ENCODE results near the gene DSEL. TPM values are rescaled to one million over a fixed set of nuclear protein-coding genes. Genes with fewer than 3 reads are reported as not detected.

The DSEL gene
- total and polyA plus RNA-seq, 2 of the 8 experiments (the other 6 are each of a cell fraction or from before 2014, with no cell fraction given): 3.0 to 22.8 TPM

GRCh38 chr18:67514901-67515540, 1.5 kb downstream of the DSEL start:
- ChIA-PET CTCF (ENCODE audit: partially characterized antibody) (interaction anchor here (0.6 to 6.8 kb wide), 4 partner anchors 12 to 1145 kb away, joined by 3 to 46 read pairs (median 13); no protein-coding TSS in a partner anchor), POLR2A (ENCODE audit: partially characterized antibody) (interaction anchor here (1.4 kb wide), 1 partner anchor 199 kb away, joined by 3 read pairs; no protein-coding TSS in a partner anchor)
- Histone ChIP-seq H4K8ac (ENCODE audit: extremely low read depth, insufficient read depth, low read length) (no peak overlapping the region), H4K20me1 (replicated peaks in 1 of 2; ENCODE audit: control insufficient read depth in 1 of 2, insufficient read depth in 2 of 2, low read length in 2 of 2) (peaks cover 1 to 2% of the 10 kb centered on the region in 2 experiments), H3K23ac (ENCODE audit: insufficient read length) (no peak overlapping the region), H3K23me2 (ENCODE audit: low read depth, low read length) (peaks cover 2% of the 10 kb centered on the region; the same call in 1 of the 2 replicates), H3K79me1 (ENCODE audit: low read depth, low read length) (no peaks in the 10 kb centered on the region), H2BK5ac (ENCODE audit: low read depth, low read length) (no peak overlapping the region), H3K4me3 (ENCODE audit: extremely low read depth in 1 of 4, insufficient read depth in 2 of 4, low read depth in 3 of 4, low read length in 4 of 4) (peak overlapping the region; percentile 58 to 90 (median 82)), H3K27ac (ENCODE audit: low read depth, low read length) (no peak overlapping the region), H2AK5ac (ENCODE audit: low read depth, low read length) (no peak overlapping the region), H2BK120ac (replicated peaks; ENCODE audit: low read depth, low read length) (no peak overlapping the region), H3K36me3 (ENCODE audit: control insufficient read depth in 2 of 4, insufficient read depth in 4 of 4, low read length in 3 of 4) (peaks cover 0 to 8% (median 0%) of the 10 kb centered on the region in 4 experiments; a peak in 2 of 8 replicates), H3K9ac (replicated peaks in 1 of 4; ENCODE audit: extremely low read depth in 1 of 4, low read depth in 3 of 4, low read length in 3 of 4) (no peak overlapping the region), H3K4me2 (ENCODE audit: insufficient read depth in 1 of 2, low read depth in 2 of 2, low read length in 2 of 2) (peak overlapping the region; percentile 71 to 74), H4K91ac (replicated peaks; ENCODE audit: insufficient read length, low read length) (no peak overlapping the region), H3K14ac (ENCODE audit: insufficient read length) (no peak overlapping the region), H3K27me3 (replicated peaks in 1 of 4; ENCODE audit: control insufficient read depth in 3 of 4, extremely low read depth in 1 of 4, insufficient read depth in 3 of 4, low read length in 3 of 4) (no peaks in the 10 kb centered on the region), H3K79me2 (ENCODE audit: control insufficient read depth in 1 of 2, insufficient read depth in 2 of 2, low read length in 2 of 2) (peaks cover 8 to 53% of the 10 kb centered on the region in 2 experiments; a peak in 3 of 4 replicates), H3K4ac (replicated peaks; ENCODE audit: insufficient read length, low read depth, low read length) (no peak overlapping the region), H3K18ac (ENCODE audit: extremely low read depth, low read length) (no peak overlapping the region), H2BK12ac (ENCODE audit: low read depth, low read length) (no peak overlapping the region), H3K56ac (replicated peaks; ENCODE audit: insufficient read length, low read depth, low read length) (no peak overlapping the region), H2BK15ac (ENCODE audit: low read length) (no peak overlapping the region), H2AFZ (ENCODE audit: low read length) (no peak overlapping the region), H4K5ac (ENCODE audit: insufficient read length, low read depth, low read length) (no peak overlapping the region), H2BK20ac (ENCODE audit: low read length) (no peak overlapping the region), H3K4me1 (replicated peaks in 1 of 4; ENCODE audit: control insufficient read depth in 3 of 4, insufficient read depth in 4 of 4, low read length in 3 of 4) (peaks cover 2 to 7% (median 3%) of the 10 kb centered on the region in 4 experiments; a peak in 6 of 7 replicates), H3K9me3 (ENCODE audit: insufficient read depth in 2 of 2, low read depth in 1 of 2, low read length in 1 of 2) (no peaks in the 10 kb centered on the region)
- WGBS, 2 experiments (ENCODE audit: extremely low coverage in 1 of 2, insufficient coverage in 1 of 2, insufficient read length in 1 of 2, insufficient replicate concordance in 2 of 2, low coverage in 1 of 2, low lambda C conversion rate in 2 of 2, missing lambda C conversion rate in 1 of 2): 68% methylated on average over 6 of the region's 6 CpGs; no CpG with 5 or more reads in 1 of the 2 experiments
- no peak for DNase-seq (ENCODE audit: low read depth in 1 of 2, low spot score in 2 of 2)
- no peak for FAIRE-seq
- TF ChIP-seq MAFK (IDR thresholded peaks at IDR 0.05; ENCODE audit: low read depth, low read length) (no peak), TAF1 (IDR thresholded peaks at IDR 0.05; ENCODE audit: low read depth, low read length) (no peak), POLR2AphosphoS5 (IDR thresholded peaks at IDR 0.05; ENCODE audit: low read depth, low read length) (no peak), HDAC2 (IDR thresholded peaks at IDR 0.05; ENCODE audit: borderline replicate concordance in 1 of 2, low read depth in 2 of 2, low read length in 2 of 2) (no peak), CBX5 (IDR thresholded peaks at IDR 0.05; ENCODE audit: low read depth, low read length) (no peak), SIN3A (conservative IDR thresholded peaks at IDR 0.05 in 1 of 2, IDR thresholded peaks at IDR 0.05 in 1 of 2; ENCODE audit: low read depth in 1 of 2, low read length in 2 of 2) (no peak), E2F6 (IDR thresholded peaks at IDR 0.05) (no peak), SP1 (IDR thresholded peaks at IDR 0.05; ENCODE audit: low read depth, low read length) (no peak), USF2 (IDR thresholded peaks at IDR 0.05; ENCODE audit: low read length) (no peak), KDM1A (IDR thresholded peaks at IDR 0.05; ENCODE audit: borderline replicate concordance, low read length) (no peak), ASH2L (IDR thresholded peaks at IDR 0.05; ENCODE audit: low read length) (no peak)

All from H1 (cell line).